MM.1S (cell line): Measurements from ENCODE around the gene CLEC16A.

Experiments used
- DNase-seq: peaks from one replicate; pipeline ENCODE4 v3.0.0-alpha.2; 2015
- H2AFZ ChIP-seq: fragments of 300-600 bp; sonication (generic); 2 replicates; pipeline ENCODE4 v1.6.0; 2016; ENCODE audit warnings: antibody characterized with exemption, low read length
- H3F3A ChIP-seq: fragments of 300-600 bp; sonication (generic); 2 replicates; pipeline ENCODE4 v1.6.1; 2016; ENCODE audit warnings: mild to moderate bottlenecking, antibody characterized with exemption, low read length, moderate library complexity, mixed read lengths; ENCODE audit not compliant: insufficient read depth
- H3K27ac ChIP-seq: fragments of 300-600 bp; sonication (generic); 2 replicates; pipeline ENCODE4 v1.5.1; 2016; ENCODE audit warnings: mild to moderate bottlenecking, low read length
- H3K27me3 ChIP-seq: fragments of 300-600 bp; sonication (generic); replicated peaks from 2 replicates; pipeline ENCODE4 v1.6.0; 2016; ENCODE audit warnings: low read length; ENCODE audit not compliant: insufficient read depth
- H3K36me3 ChIP-seq: fragments of 300-600 bp; sonication (generic); replicated peaks from 2 replicates; pipeline ENCODE4 v1.6.1; 2016; ENCODE audit warnings: mild to moderate bottlenecking, low read length, mixed read lengths; ENCODE audit not compliant: insufficient read depth
- H3K4me1 ChIP-seq: fragments of 300-600 bp; sonication (generic); 2 replicates; pipeline ENCODE4 v1.6.1; 2016; ENCODE audit warnings: low read length, mixed read lengths
- H3K4me2 ChIP-seq: fragments of 300-600 bp; sonication (generic); 2 replicates; pipeline ENCODE4 v1.6.0; 2016; ENCODE audit warnings: low read depth, low read length
- H3K4me3 ChIP-seq: fragments of 300-600 bp; sonication (generic); 2 replicates; pipeline ENCODE4 v1.5.1; 2016; ENCODE audit warnings: low read length, mixed read lengths
- H3K79me2 ChIP-seq: fragments of 300-600 bp; sonication (generic); 2 replicates; pipeline ENCODE4 v1.6.1; 2016; ENCODE audit warnings: mixed run types, low read length, mixed read lengths
- H3K9ac ChIP-seq: fragments of 300-600 bp; sonication (generic); 2 replicates; pipeline ENCODE4 v1.6.1; 2016; ENCODE audit warnings: low read length, mixed read lengths
- H3K9me2 ChIP-seq: fragments of 300-600 bp; sonication (generic); replicated peaks from 2 replicates; pipeline ENCODE4 v1.6.1; 2016; ENCODE audit warnings: mild to moderate bottlenecking, low read length, mixed read lengths; ENCODE audit not compliant: insufficient read depth
- H3K9me3 ChIP-seq: fragments of 300-600 bp; sonication (generic); replicated peaks from 2 replicates; pipeline ENCODE4 v1.6.1; 2016; ENCODE audit warnings: mild to moderate bottlenecking, low read length, mixed read lengths; ENCODE audit not compliant: insufficient read depth
- H4K20me1 ChIP-seq: fragments of 300-600 bp; sonication (generic); 2 replicates; pipeline ENCODE4 v1.6.1; 2016; ENCODE audit warnings: mild to moderate bottlenecking, low read length, moderate library complexity, mixed read lengths; ENCODE audit not compliant: insufficient read depth
- CTCF ChIP-seq: fragments of 300-600 bp; sonication (generic); IDR thresholded peaks from 2 replicates; pipeline ENCODE4 v1.5.1; 2016; ENCODE audit warnings: antibody characterized with exemption, low read length, mixed read lengths
- EZH2 ChIP-seq: fragments of 300-600 bp; sonication (generic); optimal IDR thresholded peaks from 2 replicates; pipeline ENCODE3; 2017; ENCODE audit warnings: low read depth, mild to moderate bottlenecking, antibody characterized with exemption, low read length, mixed read lengths
- EZH2phosphoT487 ChIP-seq: fragments of 300-600 bp; sonication (generic); IDR thresholded peaks from 2 replicates; pipeline ENCODE4 v1.6.1; 2018; ENCODE audit warnings: antibody characterized with exemption, low read length

Gene CLEC16A

DNA sequence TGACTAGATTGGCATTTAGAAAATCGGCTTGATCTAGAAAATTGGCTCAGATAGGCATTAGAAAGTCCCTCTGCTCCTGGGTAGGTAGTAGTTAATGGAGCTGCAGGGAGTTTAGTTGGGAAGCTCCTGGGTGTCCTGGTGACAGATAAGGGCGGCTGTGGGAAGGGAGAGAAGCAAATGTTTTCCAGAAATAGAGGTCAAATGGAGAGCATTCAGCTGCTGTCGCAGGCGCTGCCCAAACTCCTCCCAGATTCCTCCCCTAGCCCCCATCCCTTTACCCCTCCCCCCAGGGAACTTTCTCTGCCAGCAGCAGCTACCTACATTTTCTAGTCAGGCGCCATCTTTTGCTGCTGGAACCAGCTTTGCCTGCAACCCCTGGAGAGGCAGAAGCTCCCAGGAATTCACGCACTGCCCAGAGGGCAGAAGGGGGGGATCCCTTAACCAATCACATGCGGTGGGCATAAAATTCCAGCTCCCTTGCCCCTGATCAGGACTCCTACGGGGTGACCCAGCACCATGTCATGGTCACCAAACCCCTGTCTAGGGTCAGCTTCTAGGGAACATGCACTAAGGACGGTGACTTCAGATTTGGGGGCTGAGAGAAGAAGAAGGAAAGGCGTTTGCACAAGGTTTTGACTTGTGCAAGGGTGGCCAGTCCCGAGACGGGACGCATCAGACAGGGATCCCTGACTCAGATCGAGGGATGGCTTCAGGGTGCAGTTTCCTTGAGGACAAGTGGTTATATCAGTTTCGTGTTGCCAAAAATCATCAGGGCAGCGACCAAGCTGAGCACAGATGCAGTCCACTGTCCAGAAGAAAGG lies 267.8 kb downstream of the CLEC16A start:
- H3K4me1 ChIP-seq = no peaks in the 10 kb centered on the region
- H3K79me2 ChIP-seq = no peaks in the 10 kb centered on the region
- no peak overlapping the region for H3K27ac ChIP-seq
- H3K9me2 ChIP-seq = no peaks in the 10 kb centered on the region
- H3K4me2 ChIP-seq = no peak overlapping the region
- no peak overlapping the region for H3K9ac ChIP-seq
- H3F3A ChIP-seq = no peaks in the 10 kb centered on the region
- no peaks in the 10 kb centered on the region for H3K36me3 ChIP-seq
- no peak overlapping the region for H3K4me3 ChIP-seq
- TF ChIP-seq EZH2phosphoT487 = no peak
- TF ChIP-seq EZH2 = no peak
- TF ChIP-seq CTCF = no peak
- peaks cover 27% of the 10 kb centered on the region for H3K27me3 ChIP-seq
- no peak for DNase-seq
- H3K9me3 ChIP-seq = no peaks in the 10 kb centered on the region
- no peak overlapping the region for H2AFZ ChIP-seq
- no peaks in the 10 kb centered on the region for H4K20me1 ChIP-seq

- no peaks in the 10 kb centered on the region for H3K9me3 ChIP-seq
- H3K36me3 ChIP-seq = no peaks in the 10 kb centered on the region
- no peaks in the 10 kb centered on the region for H3K79me2 ChIP-seq
- no peak overlapping the region for H3K9ac ChIP-seq
- H3K27ac ChIP-seq = no peak overlapping the region
- no peak overlapping the region for H3K4me2 ChIP-seq
- TF ChIP-seq CTCF (no peak), EZH2 (no peak)
- no peak overlapping the region for H2AFZ ChIP-seq
- no peaks in the 10 kb centered on the region for H4K20me1 ChIP-seq
- H3K4me1 ChIP-seq = no peaks in the 10 kb centered on the region
- H3F3A ChIP-seq = no peaks in the 10 kb centered on the region
- H3K9me2 ChIP-seq = no peaks in the 10 kb centered on the region
- H3K27me3 ChIP-seq = peaks cover 27% of the 10 kb centered on the region
- DNase-seq = no peak
- H3K4me3 ChIP-seq = no peak overlapping the region
Measured at GRCh38 chr16:11212798-11213196, 268.4 kb downstream of the CLEC16A start.

GRCh38 chr16:11213373-11213772 lies 269.0 kb downstream of the CLEC16A start:
- Histone ChIP-seq H3K36me3 (no peaks in the 10 kb centered on the region), H3K4me2 (no peak overlapping the region), H3F3A (no peaks in the 10 kb centered on the region), H3K4me1 (no peaks in the 10 kb centered on the region), H3K27me3 (peaks cover 27% of the 10 kb centered on the region), H3K27ac (no peak overlapping the region), H4K20me1 (no peaks in the 10 kb centered on the region), H3K4me3 (no peak overlapping the region), H3K9me2 (no peaks in the 10 kb centered on the region), H2AFZ (no peak overlapping the region), H3K9ac (no peak overlapping the region), H3K9me3 (no peaks in the 10 kb centered on the region), H3K79me2 (no peaks in the 10 kb centered on the region)
- DNase-seq = no peak
- TF ChIP-seq EZH2phosphoT487 (no peak), EZH2 (no peak), CTCF (no peak)
